MM.1S (cell line): ENCODE measurements around the gene HIBCH.

ENCODE experiments used
- DNase-seq: peaks from one replicate; pipeline ENCODE4 v3.0.0-alpha.2; 2015
- H2AFZ ChIP-seq: fragments of 300-600 bp; sonication (generic); 2 replicates; pipeline ENCODE4 v1.6.0; 2016; ENCODE audit warnings: antibody characterized with exemption, low read length
- H3F3A ChIP-seq: fragments of 300-600 bp; sonication (generic); 2 replicates; pipeline ENCODE4 v1.6.1; 2016; ENCODE audit warnings: mild to moderate bottlenecking, antibody characterized with exemption, low read length, moderate library complexity, mixed read lengths; ENCODE audit not compliant: insufficient read depth
- H3K27ac ChIP-seq: fragments of 300-600 bp; sonication (generic); 2 replicates; pipeline ENCODE4 v1.5.1; 2016; ENCODE audit warnings: mild to moderate bottlenecking, low read length
- H3K27me3 ChIP-seq: fragments of 300-600 bp; sonication (generic); replicated peaks from 2 replicates; pipeline ENCODE4 v1.6.0; 2016; ENCODE audit warnings: low read length; ENCODE audit not compliant: insufficient read depth
- H3K36me3 ChIP-seq: fragments of 300-600 bp; sonication (generic); replicated peaks from 2 replicates; pipeline ENCODE4 v1.6.1; 2016; ENCODE audit warnings: mild to moderate bottlenecking, low read length, mixed read lengths; ENCODE audit not compliant: insufficient read depth
- H3K4me1 ChIP-seq: fragments of 300-600 bp; sonication (generic); 2 replicates; pipeline ENCODE4 v1.6.1; 2016; ENCODE audit warnings: low read length, mixed read lengths
- H3K4me2 ChIP-seq: fragments of 300-600 bp; sonication (generic); 2 replicates; pipeline ENCODE4 v1.6.0; 2016; ENCODE audit warnings: low read depth, low read length
- H3K4me3 ChIP-seq: fragments of 300-600 bp; sonication (generic); 2 replicates; pipeline ENCODE4 v1.5.1; 2016; ENCODE audit warnings: low read length, mixed read lengths
- H3K79me2 ChIP-seq: fragments of 300-600 bp; sonication (generic); 2 replicates; pipeline ENCODE4 v1.6.1; 2016; ENCODE audit warnings: mixed run types, low read length, mixed read lengths
- H3K9ac ChIP-seq: fragments of 300-600 bp; sonication (generic); 2 replicates; pipeline ENCODE4 v1.6.1; 2016; ENCODE audit warnings: low read length, mixed read lengths
- H3K9me2 ChIP-seq: fragments of 300-600 bp; sonication (generic); replicated peaks from 2 replicates; pipeline ENCODE4 v1.6.1; 2016; ENCODE audit warnings: mild to moderate bottlenecking, low read length, mixed read lengths; ENCODE audit not compliant: insufficient read depth
- H3K9me3 ChIP-seq: fragments of 300-600 bp; sonication (generic); replicated peaks from 2 replicates; pipeline ENCODE4 v1.6.1; 2016; ENCODE audit warnings: mild to moderate bottlenecking, low read length, mixed read lengths; ENCODE audit not compliant: insufficient read depth
- H4K20me1 ChIP-seq: fragments of 300-600 bp; sonication (generic); 2 replicates; pipeline ENCODE4 v1.6.1; 2016; ENCODE audit warnings: mild to moderate bottlenecking, low read length, moderate library complexity, mixed read lengths; ENCODE audit not compliant: insufficient read depth
- CTCF ChIP-seq: fragments of 300-600 bp; sonication (generic); IDR thresholded peaks from 2 replicates; pipeline ENCODE4 v1.5.1; 2016; ENCODE audit warnings: antibody characterized with exemption, low read length, mixed read lengths
- EZH2 ChIP-seq: fragments of 300-600 bp; sonication (generic); optimal IDR thresholded peaks from 2 replicates; pipeline ENCODE3; 2017; ENCODE audit warnings: low read depth, mild to moderate bottlenecking, antibody characterized with exemption, low read length, mixed read lengths
- EZH2phosphoT487 ChIP-seq: fragments of 300-600 bp; sonication (generic); IDR thresholded peaks from 2 replicates; pipeline ENCODE4 v1.6.1; 2018; ENCODE audit warnings: antibody characterized with exemption, low read length

The HIBCH gene

GRCh38 chr2:190340369-190340768 is 20.7 kb upstream of the HIBCH start:
- Histone ChIP-seq H3K4me2 (no peak overlapping the region), H3K4me1 (peaks cover 7% of the 10 kb centered on the region), H3K36me3 (no peaks in the 10 kb centered on the region), H2AFZ (no peak overlapping the region), H3K9ac (no peak overlapping the region), H3K27me3 (no peaks in the 10 kb centered on the region), H3K9me3 (no peaks in the 10 kb centered on the region), H4K20me1 (no peaks in the 10 kb centered on the region), H3K4me3 (no peak overlapping the region), H3K79me2 (no peaks in the 10 kb centered on the region), H3F3A (no peaks in the 10 kb centered on the region), H3K27ac (no peak overlapping the region), H3K9me2 (no peaks in the 10 kb centered on the region)
- DNase-seq, result no peak
- TF ChIP-seq CTCF (no peak), EZH2 (no peak)

- Histone ChIP-seq H3K36me3 (no peaks in the 10 kb centered on the region), H3K79me2 (no peaks in the 10 kb centered on the region), H3K4me2 (no peak overlapping the region), H3K4me3 (no peak overlapping the region), H4K20me1 (no peaks in the 10 kb centered on the region), H2AFZ (no peak overlapping the region), H3K9me2 (no peaks in the 10 kb centered on the region), H3K9ac (no peak overlapping the region), H3F3A (no peaks in the 10 kb centered on the region), H3K4me1 (peaks cover under 1% of the 10 kb centered on the region), H3K27ac (no peak overlapping the region), H3K27me3 (no peaks in the 10 kb centered on the region), H3K9me3 (no peaks in the 10 kb centered on the region)
- no peak for DNase-seq
- TF ChIP-seq EZH2, result no peak
- no peak for TF ChIP-seq CTCF
- no peak for TF ChIP-seq EZH2phosphoT487
Measured at GRCh38 chr2:190339394-190339793, 19.8 kb upstream of the HIBCH start.

- Histone ChIP-seq H4K20me1 (no peaks in the 10 kb centered on the region), H3K27ac (no peak overlapping the region), H3K9ac (no peak overlapping the region), H3F3A (no peaks in the 10 kb centered on the region), H3K9me2 (no peaks in the 10 kb centered on the region), H3K4me1 (no peaks in the 10 kb centered on the region), H3K36me3 (no peaks in the 10 kb centered on the region), H3K4me2 (no peak overlapping the region), H3K79me2 (no peaks in the 10 kb centered on the region), H3K4me3 (no peak overlapping the region), H3K27me3 (no peaks in the 10 kb centered on the region), H3K9me3 (no peaks in the 10 kb centered on the region), H2AFZ (no peak overlapping the region)
- TF ChIP-seq EZH2 (no peak), EZH2phosphoT487 (no peak), CTCF (no peak)
- DNase-seq, result no peak
Measured at GRCh38 chr2:190338453-190338852, 18.8 kb upstream of the HIBCH start.
